DOHH2 (cell line): ENCODE results near the gene NPR3.

Source experiments
- H3F3A ChIP-seq: fragments of 200-600 bp; sonication (generic), shearing (Covaris generic); 2 replicates; pipeline ENCODE4 v1.6.0; 2016; ENCODE audit warnings: antibody characterized with exemption, mild to moderate bottlenecking; ENCODE audit not compliant: control insufficient read depth, insufficient read depth
- H3K27ac ChIP-seq: fragments of 200-600 bp; sonication (generic); 2 replicates; pipeline ENCODE4 v1.5.1; 2014; ENCODE audit warnings: low read depth, mild to moderate bottlenecking, low read length, moderate library complexity
- H3K27me3 ChIP-seq: fragments of 200-600 bp; sonication (generic); 2 replicates; pipeline ENCODE4 v1.6.1; 2014; ENCODE audit warnings: mild to moderate bottlenecking, low read length, mixed read lengths; ENCODE audit not compliant: control insufficient read depth
- H3K36me3 ChIP-seq: fragments of 200-600 bp; sonication (generic); 2 replicates; pipeline ENCODE4 v1.6.1; 2014; ENCODE audit warnings: mild to moderate bottlenecking, low read length, moderate library complexity, mixed read lengths; ENCODE audit not compliant: control insufficient read depth
- H3K4me1 ChIP-seq: fragments of 200-600 bp; sonication (generic); 2 replicates; pipeline ENCODE4 v1.6.1; 2014; ENCODE audit warnings: mild to moderate bottlenecking, low read length, mixed read lengths; ENCODE audit not compliant: control insufficient read depth
- H3K4me2 ChIP-seq: fragments of 200-600 bp; sonication (generic); 2 replicates; pipeline ENCODE4 v1.6.0; 2014; ENCODE audit warnings: mild to moderate bottlenecking, low read length, moderate library complexity
- H3K4me3 ChIP-seq: fragments of 200-600 bp; sonication (generic); 2 replicates; pipeline ENCODE4 v1.5.1; 2014; ENCODE audit warnings: mild to moderate bottlenecking, low read length, mixed read lengths
- H3K79me2 ChIP-seq: fragments of 200-600 bp; sonication (generic); 2 replicates; pipeline ENCODE4 v1.6.1; 2014; ENCODE audit warnings: mild to moderate bottlenecking, low read length, mixed read lengths; ENCODE audit not compliant: control insufficient read depth
- H3K9me2 ChIP-seq: fragments of 200-600 bp; sonication (generic); replicated peaks from 2 replicates; pipeline ENCODE4 v1.6.1; 2014; ENCODE audit warnings: mild to moderate bottlenecking, low read length, mixed read lengths; ENCODE audit not compliant: control insufficient read depth
- H3K9me3 ChIP-seq: fragments of 200-600 bp; sonication (generic); 2 replicates; pipeline ENCODE4 v1.6.1; 2014; ENCODE audit warnings: antibody characterized with exemption, low read length, mixed read lengths; ENCODE audit not compliant: control insufficient read depth, insufficient read depth
- H4K20me1 ChIP-seq: fragments of 200-600 bp; sonication (generic); 2 replicates; pipeline ENCODE4 v1.6.0; 2014; ENCODE audit warnings: low read depth, mild to moderate bottlenecking, antibody characterized with exemption, low read length, moderate library complexity; ENCODE audit not compliant: control insufficient read depth, insufficient read depth
- EZH2phosphoT487 ChIP-seq: fragments of 200-600 bp; sonication (generic); IDR thresholded peaks from 2 replicates; pipeline ENCODE4 v1.6.1; 2017; ENCODE audit warnings: borderline replicate concordance, mild to moderate bottlenecking, antibody characterized with exemption, low read length, moderate library complexity, mixed read lengths
- TF ChIP-seq, protein P1 (sequence below): fragments of 200-600 bp; sonication (generic); IDR thresholded peaks from one replicate; pipeline ENCODE4 v1.5.1; 2014; ENCODE audit warnings: antibody characterized with exemption, mild to moderate bottlenecking, low read depth, low read length; ENCODE audit not compliant: poor library complexity, severe bottlenecking

The NPR3 gene

DNA sequence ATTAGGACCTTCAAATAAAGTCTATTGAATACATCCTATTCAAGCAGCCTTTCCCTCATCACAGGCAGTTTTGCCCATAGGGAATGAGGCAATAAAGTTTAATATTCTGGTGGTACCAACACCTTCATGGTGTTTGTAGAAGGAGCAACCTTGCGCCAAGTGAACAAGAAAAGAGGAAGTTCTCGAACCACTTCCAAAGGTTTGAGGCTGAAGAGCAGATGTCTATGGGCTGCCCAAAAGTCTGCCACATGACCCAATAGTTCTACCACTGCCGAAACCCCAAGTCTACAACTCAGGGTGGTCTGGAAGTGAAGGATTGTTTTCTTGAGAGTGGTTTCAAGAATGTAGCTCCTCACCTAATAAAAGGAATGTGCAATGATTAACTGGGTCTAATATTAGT lies 123.1 kb downstream of the NPR3 start:
- no peak overlapping the region for H3K4me3 ChIP-seq
- no peaks in the 10 kb centered on the region for H3K79me2 ChIP-seq
- no peak overlapping the region for H3K4me2 ChIP-seq
- H3K27me3 ChIP-seq = no peaks in the 10 kb centered on the region
- H3K9me3 ChIP-seq = no peaks in the 10 kb centered on the region; the same call in 1 of the 2 replicates
- H3K4me1 ChIP-seq = no peaks in the 10 kb centered on the region
- H3K36me3 ChIP-seq = no peaks in the 10 kb centered on the region
- no peaks in the 10 kb centered on the region for H3F3A ChIP-seq
- TF ChIP-seq, protein P1, sequence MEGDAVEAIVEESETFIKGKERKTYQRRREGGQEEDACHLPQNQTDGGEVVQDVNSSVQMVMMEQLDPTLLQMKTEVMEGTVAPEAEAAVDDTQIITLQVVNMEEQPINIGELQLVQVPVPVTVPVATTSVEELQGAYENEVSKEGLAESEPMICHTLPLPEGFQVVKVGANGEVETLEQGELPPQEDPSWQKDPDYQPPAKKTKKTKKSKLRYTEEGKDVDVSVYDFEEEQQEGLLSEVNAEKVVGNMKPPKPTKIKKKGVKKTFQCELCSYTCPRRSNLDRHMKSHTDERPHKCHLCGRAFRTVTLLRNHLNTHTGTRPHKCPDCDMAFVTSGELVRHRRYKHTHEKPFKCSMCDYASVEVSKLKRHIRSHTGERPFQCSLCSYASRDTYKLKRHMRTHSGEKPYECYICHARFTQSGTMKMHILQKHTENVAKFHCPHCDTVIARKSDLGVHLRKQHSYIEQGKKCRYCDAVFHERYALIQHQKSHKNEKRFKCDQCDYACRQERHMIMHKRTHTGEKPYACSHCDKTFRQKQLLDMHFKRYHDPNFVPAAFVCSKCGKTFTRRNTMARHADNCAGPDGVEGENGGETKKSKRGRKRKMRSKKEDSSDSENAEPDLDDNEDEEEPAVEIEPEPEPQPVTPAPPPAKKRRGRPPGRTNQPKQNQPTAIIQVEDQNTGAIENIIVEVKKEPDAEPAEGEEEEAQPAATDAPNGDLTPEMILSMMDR = no peak
- no peak for TF ChIP-seq EZH2phosphoT487
- H3K27ac ChIP-seq = no peak overlapping the region
- H3K9me2 ChIP-seq = no peaks in the 10 kb centered on the region
- no peaks in the 10 kb centered on the region for H4K20me1 ChIP-seq

- H3K36me3 ChIP-seq = no peaks in the 10 kb centered on the region
- no peaks in the 10 kb centered on the region for H3K9me2 ChIP-seq
- H3K27me3 ChIP-seq = no peaks in the 10 kb centered on the region
- no peak overlapping the region for H3K27ac ChIP-seq
- no peaks in the 10 kb centered on the region for H3F3A ChIP-seq
- H3K4me3 ChIP-seq = no peak overlapping the region
- no peak for TF ChIP-seq EZH2phosphoT487
- TF ChIP-seq, protein P1 = no peak
- no peaks in the 10 kb centered on the region for H4K20me1 ChIP-seq
- H3K79me2 ChIP-seq = no peaks in the 10 kb centered on the region
- no peaks in the 10 kb centered on the region for H3K4me1 ChIP-seq
- no peak overlapping the region for H3K4me2 ChIP-seq
- H3K9me3 ChIP-seq = no peaks in the 10 kb centered on the region; the same call in 1 of the 2 replicates
These were observed 125.1 kb downstream of the NPR3 start for GRCh38 chr5:32836176-32836575.

DNA sequence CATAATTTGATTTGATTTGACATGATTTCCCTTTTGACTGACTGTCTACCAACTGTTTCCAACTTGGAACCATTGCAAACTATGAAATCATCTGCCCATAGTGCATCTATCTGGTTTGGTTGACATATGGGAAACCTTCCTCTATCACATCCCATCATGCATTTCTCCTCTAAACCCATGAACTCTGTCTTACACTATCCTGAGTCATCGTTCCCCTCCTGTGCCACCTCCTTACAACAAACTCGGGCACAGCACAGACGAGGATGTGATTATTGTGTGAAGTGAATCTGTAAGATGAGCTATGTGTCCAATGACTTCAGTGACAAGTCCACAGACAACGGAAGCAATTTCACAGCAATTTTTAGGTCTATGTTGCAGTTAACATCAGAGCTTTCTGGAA lies 126.1 kb downstream of the NPR3 start:
- Histone ChIP-seq H3F3A (no peaks in the 10 kb centered on the region), H3K4me2 (no peak overlapping the region), H3K4me1 (no peaks in the 10 kb centered on the region), H3K27ac (no peak overlapping the region), H3K36me3 (no peaks in the 10 kb centered on the region), H3K79me2 (no peaks in the 10 kb centered on the region), H3K9me3 (no peaks in the 10 kb centered on the region; the same call in 1 of the 2 replicates), H4K20me1 (no peaks in the 10 kb centered on the region), H3K27me3 (no peaks in the 10 kb centered on the region), H3K9me2 (no peaks in the 10 kb centered on the region), H3K4me3 (no peak overlapping the region)
- TF ChIP-seq EZH2phosphoT487 = no peak
- TF ChIP-seq, protein P1 = no peak
